SKM-1 (cell line): Measurements from ENCODE around the gene ATP7B.

Experiments used
- DNase-seq: peaks from one replicate; lab custom pipeline; 2025; ENCODE audit not compliant: unreplicated experiment; lab: John Stamatoyannopoulos, UW

The ATP7B gene

GRCh38 chr13:51953347-51954195, 57.7 kb downstream of the ATP7B start:
- DNase-seq: no peak

GRCh38 chr13:51950722-51951121, 60.5 kb downstream of the ATP7B start:
- DNase-seq: no peak

- no peak for DNase-seq
Observed at GRCh38 chr13:51946163-51946669, 65.0 kb downstream of the ATP7B start.

- no peak for DNase-seq
Observed at GRCh38 chr13:51945149-51945548, 66.1 kb downstream of the ATP7B start.

GRCh38 chr13:51944428-51944827, 66.8 kb downstream of the ATP7B start:
- no peak for DNase-seq

GRCh38 chr13:51943721-51944120, 67.5 kb downstream of the ATP7B start:
- no peak for DNase-seq

GRCh38 chr13:51942189-51942588, 69.1 kb downstream of the ATP7B start:
- no peak for DNase-seq

- no peak for DNase-seq
Observed at GRCh38 chr13:51938454-51938853, 72.8 kb downstream of the ATP7B start.

- DNase-seq: no peak
Observed at GRCh38 chr13:51937320-51938290, 73.6 kb downstream of the ATP7B start.

- DNase-seq: no peak
Observed at GRCh38 chr13:51935326-51936171, 75.7 kb downstream of the ATP7B start.

GRCh38 chr13:51934461-51935087, 76.7 kb downstream of the ATP7B start:
- DNase-seq: no peak

GRCh38 chr13:51933466-51934058, 77.7 kb downstream of the ATP7B start:
- DNase-seq: no peak

GRCh38 chr13:51932231-51932630, 79.0 kb downstream of the ATP7B start:
- no peak for DNase-seq

- no peak for DNase-seq
Observed at GRCh38 chr13:51931606-51932005, 79.6 kb downstream of the ATP7B start.

- no peak for DNase-seq
Observed at GRCh38 chr13:51929699-51930098, 81.6 kb downstream of the ATP7B start.

- no peak for DNase-seq
Observed at GRCh38 chr13:51928231-51928630, 83.0 kb downstream of the ATP7B start.

- no peak for DNase-seq
Observed at GRCh38 chr13:51927129-51927528, 84.1 kb downstream of the ATP7B start.

GRCh38 chr13:51926528-51926885, 84.7 kb downstream of the ATP7B start:
- DNase-seq: no peak

- DNase-seq: no peak
Observed at GRCh38 chr13:51925865-51926527, 85.3 kb downstream of the ATP7B start.
